ENCODE measurements around the gene TAS2R39.
"Not testable (repeated sequence)": the region's sequence is repeated elsewhere in the genome, so short reads cannot be mapped to it uniquely, and the experiment has no call there.

Gene TAS2R39

DNA sequence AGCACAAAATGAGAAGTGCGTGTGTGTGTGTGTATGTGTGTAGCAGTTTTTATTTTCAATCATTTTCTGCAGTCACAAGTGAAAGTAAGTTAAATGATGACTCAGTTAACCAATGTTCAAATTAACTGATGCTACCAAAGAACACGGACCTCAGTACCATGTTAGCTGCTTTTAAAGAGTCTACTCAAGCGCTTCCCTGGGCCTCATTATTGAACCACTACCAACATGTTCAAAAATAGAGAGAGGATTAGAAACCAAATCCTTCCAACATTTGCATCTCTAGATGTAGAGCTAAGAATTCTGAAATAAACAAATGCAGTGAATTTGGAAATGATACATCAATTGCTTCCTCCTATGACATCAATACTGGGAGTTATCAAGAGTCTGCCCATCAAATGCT, at the start of gene TAS2R39:
Gene TAS2R39 (plus strand): TSS at position 396 of the 400 bp plus-strand sequence. CDS start 0 bp downstream, at position 396.
- no peak within 1 kb of the TSS for H3K27ac ChIP-seq
- TF ChIP-seq CTCF (conservative IDR thresholded peaks at IDR 0.05) = no peak

DNA sequence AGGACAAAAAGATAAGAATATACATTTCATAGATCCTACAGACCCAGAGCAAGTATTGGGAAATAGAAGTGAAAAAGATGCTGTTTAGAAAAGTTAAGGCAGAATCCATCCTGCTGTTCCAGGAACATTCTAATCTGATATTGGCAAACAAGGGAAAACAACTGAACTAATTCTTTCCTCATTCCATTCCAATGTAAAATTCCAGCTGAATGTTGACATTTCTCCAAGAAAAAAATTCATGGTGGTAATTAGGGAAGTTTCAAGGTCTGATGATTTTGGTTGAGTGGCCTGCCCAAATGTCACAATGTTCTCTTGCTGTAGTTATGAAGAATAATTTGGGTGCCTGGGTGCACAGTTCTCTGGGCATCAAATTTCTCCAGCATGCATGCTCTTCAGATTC, 36.1 kb upstream of the TAS2R39 start:
- TF ChIP-seq CTCF (conservative IDR thresholded peaks at IDR 0.05) = no peak
- no peak overlapping the region for H3K27ac ChIP-seq

GRCh38 chr7:143148050-143148449, 35.2 kb upstream of the TAS2R39 start:
- no peak overlapping the region for H3K27ac ChIP-seq
- no peak for TF ChIP-seq CTCF (conservative IDR thresholded peaks at IDR 0.05)

DNA sequence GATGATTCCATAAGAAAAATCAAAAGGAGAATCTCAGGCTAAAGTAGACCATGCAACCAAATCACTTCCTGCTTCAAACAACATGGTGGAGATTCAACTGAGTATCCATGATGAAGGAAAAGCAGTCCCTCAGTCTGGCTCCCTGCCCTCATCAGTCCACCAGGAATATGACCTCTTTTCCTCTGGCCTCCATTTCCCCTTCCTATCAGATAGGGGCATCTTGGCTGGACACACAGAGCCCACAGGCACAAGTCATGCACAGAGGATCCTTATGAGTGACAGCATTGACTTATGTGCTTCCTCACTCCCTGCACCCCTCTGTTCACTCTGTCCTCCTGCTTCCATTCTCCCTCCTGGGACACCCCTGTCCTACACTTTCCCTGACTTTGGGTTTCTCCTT, 34.6 kb upstream of the TAS2R39 start:
- no peak for TF ChIP-seq CTCF (conservative IDR thresholded peaks at IDR 0.05)
- H3K27ac ChIP-seq = no peak overlapping the region

GRCh38 chr7:143150696-143151095, 32.5 kb upstream of the TAS2R39 start:
- not testable (repeated sequence) for H3K27ac ChIP-seq

DNA sequence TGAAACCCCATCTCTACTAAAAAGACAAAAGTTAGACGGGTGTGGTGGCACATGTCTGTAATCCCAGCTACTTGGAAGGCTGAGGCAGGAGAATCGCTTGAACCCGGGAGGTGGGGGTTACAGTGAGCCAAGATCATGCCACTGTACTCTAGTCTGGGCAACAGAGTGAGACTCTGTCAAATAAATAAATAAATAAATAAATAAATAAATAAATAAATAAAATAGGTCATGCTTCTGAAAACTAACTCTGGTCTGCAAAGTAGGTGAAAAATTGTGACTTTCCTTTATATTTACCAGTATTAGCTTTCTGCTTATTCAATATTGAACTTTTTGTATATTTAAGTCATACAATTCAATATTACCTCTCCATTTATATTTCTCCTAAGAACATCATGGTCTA, 24.6 kb upstream of the TAS2R39 start:
- H3K27ac ChIP-seq = not testable (repeated sequence)

DNA sequence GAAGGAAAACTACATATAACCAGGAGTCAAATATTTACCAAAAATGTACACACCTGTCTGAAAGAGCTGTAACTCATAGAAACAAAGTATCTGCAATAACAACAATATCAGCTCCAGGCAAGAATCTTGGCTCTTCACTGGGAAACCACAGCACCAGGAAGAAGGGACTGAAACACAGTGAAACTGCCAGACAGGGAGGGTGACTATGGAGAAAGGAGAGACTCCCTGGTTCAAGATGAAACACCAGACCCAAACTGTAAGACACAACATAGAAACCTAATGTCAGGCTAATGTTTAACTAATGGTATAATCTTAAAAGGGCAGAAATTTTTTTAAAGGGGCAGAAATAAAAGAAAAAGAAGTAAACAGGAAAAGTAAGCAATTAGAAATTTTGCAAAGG, 11.5 kb upstream of the TAS2R39 start:
- no peak for TF ChIP-seq CTCF (conservative IDR thresholded peaks at IDR 0.05)
- peak overlapping the region; percentile 46 for H3K27ac ChIP-seq

- no peak for TF ChIP-seq CTCF (conservative IDR thresholded peaks at IDR 0.05)
- H3K27ac ChIP-seq = peak overlapping the region; percentile 46
Measured at GRCh38 chr7:143172354-143172753, 10.9 kb upstream of the TAS2R39 start.

DNA sequence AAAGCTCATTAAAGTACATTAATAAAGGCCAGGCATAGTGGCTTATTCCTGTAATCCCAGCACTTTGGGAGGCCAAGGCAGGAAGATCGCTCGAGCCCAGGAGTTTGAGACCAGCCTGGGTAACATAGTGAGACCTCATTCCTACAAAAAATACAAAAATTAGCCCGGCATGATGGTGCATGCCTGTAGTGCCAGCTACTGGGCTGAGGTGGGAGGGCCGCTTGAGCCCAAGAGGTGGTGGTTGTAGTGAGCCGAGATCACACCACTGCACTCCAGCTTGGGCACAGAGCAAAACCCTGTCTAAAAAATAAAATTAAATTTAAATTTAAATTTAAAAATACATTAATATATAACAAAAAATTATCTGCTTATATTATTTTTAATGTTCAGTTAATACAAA, 7.1 kb upstream of the TAS2R39 start:
- no peak for TF ChIP-seq CTCF (conservative IDR thresholded peaks at IDR 0.05)

More for the DNA sequence above, 7.1 kb upstream of the TAS2R39 start:
- H3K27ac ChIP-seq = no peak overlapping the region
